ENCODE measurements around the gene DVL3.

DNA sequence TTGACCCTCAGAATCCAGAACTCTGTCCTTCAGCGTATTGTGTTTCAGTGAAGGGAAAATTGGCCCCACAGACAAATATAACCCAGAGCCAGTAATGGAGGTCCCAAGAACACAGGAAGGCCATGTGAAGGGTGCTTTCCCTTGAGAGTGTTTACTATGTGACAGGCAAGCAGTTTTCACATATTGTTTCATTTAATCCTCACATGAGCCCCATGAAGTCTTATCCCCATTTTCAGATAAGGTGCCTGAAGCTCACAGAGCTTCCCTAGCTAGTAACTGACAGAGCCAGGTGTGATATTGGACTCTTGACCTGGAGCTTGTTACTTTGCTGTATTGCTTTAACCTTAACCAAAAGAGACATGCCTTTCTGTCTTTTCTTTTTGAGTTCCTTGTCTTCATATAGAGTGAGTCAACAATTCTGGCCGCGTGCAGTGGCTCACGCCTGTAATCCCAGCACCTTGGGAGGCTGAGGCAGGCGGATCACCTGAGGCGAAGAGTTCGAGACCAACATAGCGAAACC, 9.4 kb upstream of the DVL3 start:
- TF ChIP-seq, protein P1, sequence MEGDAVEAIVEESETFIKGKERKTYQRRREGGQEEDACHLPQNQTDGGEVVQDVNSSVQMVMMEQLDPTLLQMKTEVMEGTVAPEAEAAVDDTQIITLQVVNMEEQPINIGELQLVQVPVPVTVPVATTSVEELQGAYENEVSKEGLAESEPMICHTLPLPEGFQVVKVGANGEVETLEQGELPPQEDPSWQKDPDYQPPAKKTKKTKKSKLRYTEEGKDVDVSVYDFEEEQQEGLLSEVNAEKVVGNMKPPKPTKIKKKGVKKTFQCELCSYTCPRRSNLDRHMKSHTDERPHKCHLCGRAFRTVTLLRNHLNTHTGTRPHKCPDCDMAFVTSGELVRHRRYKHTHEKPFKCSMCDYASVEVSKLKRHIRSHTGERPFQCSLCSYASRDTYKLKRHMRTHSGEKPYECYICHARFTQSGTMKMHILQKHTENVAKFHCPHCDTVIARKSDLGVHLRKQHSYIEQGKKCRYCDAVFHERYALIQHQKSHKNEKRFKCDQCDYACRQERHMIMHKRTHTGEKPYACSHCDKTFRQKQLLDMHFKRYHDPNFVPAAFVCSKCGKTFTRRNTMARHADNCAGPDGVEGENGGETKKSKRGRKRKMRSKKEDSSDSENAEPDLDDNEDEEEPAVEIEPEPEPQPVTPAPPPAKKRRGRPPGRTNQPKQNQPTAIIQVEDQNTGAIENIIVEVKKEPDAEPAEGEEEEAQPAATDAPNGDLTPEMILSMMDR (IDR thresholded peaks at IDR 0.05) = no peak
- TF ChIP-seq POLR2A (IDR thresholded peaks at IDR 0.05) = no peak

Data from esophagus squamous epithelium (tissue), 4 donors.